HG03280 (cell line): ENCODE measurements around the gene SMU1.

Experiments
- ATAC-seq: cut with Tn5 transposase; IDR thresholded peaks from one replicate; pipeline ENCODE4 v1.9.1; 2021; ENCODE audit warnings: mild to moderate bottlenecking, moderate library complexity; ENCODE audit not compliant: unreplicated experiment

Gene SMU1

GRCh38 chr9:33076046-33077004, at the start of gene SMU1:
Gene SMU1, minus strand, starts transcription at chr9:33076674. Its CDS starts 66 bp downstream, at chr9:33076608.
- ATAC-seq = peak; percentile 99

DNA sequence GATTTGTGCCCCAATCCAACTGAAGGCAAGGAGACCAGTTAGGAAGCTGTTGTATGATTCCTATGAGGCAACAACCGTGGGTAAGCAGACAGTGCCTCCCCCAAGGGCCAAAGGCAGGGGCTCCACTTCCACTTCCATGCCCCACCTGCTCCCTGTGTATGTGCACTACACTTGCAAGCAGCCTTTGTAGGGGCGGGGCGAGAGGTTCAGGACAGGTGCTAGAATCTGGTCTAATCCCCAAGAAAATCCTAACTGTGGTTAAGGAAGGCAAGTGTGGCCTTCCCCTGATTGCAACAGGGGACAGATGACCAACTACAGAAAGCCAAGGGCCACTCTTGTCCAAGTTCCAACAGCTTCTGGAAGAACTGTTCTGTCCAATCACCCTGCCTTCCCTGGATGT, 49.0 kb upstream of the SMU1 start:
- no peak for ATAC-seq

DNA sequence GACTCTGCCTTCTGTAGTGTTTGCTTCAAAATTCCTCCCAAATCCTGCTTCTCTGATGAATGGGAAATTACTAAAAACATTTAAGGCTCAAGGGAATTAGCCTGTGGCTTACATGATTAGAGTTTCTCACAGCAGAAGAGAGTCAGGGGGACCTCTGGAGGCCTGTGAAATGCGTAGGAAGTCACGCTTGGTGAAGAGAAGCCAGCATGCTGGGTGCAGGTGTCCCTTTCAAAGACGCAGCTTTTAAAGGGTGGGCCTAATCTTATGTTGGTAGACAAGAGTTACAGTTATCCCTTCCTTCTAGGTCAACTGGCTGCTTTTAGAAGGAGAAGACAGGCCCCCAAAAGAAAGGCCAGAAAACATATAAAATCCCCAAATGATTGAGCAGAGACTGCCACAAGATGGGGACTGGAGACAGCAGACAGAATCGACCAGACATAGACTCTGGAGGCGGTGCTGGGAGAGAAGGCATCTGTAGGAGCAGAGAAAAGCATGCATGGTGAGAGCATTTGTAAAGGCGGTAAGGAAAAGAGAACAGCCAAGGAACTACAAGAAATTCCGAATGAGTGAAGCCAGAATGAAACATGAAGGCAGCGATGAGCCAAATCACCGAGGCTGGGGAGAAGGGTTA, 48.4 kb upstream of the SMU1 start:
- no peak for ATAC-seq

DNA sequence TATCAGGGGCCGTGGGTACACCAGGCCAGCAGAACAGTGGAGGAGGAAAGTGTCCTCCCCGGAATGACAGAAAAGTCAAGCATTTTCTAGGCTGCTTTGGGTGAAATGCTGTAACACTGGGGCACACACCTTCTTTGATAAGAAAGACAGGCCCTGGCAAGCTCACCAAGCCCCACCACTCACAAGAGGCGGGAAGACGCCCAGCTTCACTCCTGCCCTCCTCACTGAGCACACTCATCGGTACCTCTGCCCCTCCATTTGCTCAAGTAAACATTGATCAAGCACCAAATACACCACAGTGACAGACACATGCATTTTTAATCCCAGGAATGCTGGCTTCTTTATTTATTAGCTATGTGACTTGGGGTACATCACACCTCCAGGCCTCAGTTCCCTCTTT, 47.6 kb upstream of the SMU1 start:
- ATAC-seq = no peak

DNA sequence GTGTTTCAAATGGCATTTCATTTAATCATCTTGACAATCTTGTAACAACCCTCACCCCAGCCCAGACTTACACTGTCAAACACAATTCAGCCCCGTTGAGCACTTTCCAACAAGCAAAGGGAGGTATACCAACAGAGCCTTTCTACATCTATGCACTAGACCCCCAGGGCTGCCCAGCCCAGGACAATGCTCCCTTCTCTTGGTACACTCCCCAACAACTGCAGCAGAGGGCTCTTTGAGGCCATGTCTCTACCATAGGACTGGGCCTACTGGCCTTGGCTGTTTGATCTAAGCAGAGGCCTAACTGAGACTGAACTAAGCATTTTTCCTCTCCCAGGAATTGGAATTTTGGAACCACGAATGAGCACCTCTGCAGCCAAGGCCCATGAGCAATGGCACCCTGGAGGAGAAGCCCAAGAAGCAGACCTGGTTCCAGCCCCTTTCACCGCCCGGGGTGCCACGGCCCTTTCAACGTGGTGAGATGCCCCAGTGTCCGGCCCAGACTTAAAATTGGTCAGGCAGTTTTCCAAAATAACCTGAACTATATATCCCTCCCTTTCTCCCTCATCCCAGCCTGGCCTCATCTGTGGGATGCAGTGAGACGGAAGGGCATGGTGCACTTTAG, 47.0 kb upstream of the SMU1 start:
- no peak for ATAC-seq

DNA sequence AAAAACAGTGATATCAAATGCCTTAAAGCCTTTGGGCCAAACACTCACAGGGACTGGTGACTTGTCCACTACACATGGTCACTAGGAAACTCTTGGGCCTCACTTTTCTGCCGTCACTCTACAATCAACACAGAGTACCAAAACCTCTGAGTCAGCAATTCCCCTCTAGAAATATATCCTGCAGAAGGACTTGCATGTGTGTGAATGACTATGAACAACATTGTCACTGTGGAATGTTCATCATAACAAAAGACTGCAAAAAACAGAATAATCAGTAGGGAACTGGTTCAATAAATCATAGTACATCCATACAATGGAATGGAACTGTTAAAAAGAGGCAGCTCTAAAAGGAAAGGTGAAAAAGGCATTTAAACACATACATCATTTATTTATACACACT, 44.1 kb upstream of the SMU1 start:
- no peak for ATAC-seq

- ATAC-seq = no peak
Observed at GRCh38 chr9:33117796-33118195, 41.3 kb upstream of the SMU1 start.

DNA sequence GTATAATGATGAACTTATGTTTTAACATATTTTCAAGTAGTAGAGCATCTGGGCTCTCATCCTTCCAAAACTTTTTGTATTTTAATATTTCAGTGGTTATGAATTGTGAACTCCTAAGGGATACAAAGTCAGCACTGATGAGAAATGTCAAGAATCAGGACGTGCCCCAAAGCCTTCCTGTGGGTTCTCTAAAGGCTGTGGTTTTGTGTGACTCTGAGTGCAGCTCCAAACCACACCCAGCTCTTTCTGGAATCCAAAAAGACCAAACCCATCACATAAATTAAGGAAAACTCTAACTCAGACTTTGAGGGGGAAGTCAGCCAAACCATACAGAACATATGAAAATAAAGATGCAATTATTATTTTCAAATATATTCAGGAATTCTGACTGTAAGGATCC, 40.8 kb upstream of the SMU1 start:
- no peak for ATAC-seq

DNA sequence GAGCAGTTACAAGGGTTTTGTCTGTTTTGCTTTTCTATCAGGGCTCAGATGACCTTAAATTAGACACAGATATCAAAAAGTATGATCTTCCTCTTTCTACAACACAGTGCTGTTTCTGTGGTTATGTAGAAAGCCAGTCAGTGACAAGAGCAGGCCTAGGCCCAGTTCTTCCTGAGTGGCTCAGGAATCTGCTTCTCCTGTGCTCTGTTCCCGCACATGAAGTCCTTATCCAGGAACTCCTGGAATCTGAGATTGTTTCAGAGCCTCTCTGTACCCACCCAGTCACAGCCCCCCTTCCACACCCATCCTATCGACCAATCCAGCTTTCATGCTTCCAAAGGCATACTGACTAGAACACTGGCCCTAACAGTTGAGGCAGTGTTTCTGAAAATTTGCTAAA, 40.4 kb upstream of the SMU1 start:
- no peak for ATAC-seq

- no peak for ATAC-seq
Observed at GRCh38 chr9:33114746-33115145, 38.3 kb upstream of the SMU1 start.

DNA sequence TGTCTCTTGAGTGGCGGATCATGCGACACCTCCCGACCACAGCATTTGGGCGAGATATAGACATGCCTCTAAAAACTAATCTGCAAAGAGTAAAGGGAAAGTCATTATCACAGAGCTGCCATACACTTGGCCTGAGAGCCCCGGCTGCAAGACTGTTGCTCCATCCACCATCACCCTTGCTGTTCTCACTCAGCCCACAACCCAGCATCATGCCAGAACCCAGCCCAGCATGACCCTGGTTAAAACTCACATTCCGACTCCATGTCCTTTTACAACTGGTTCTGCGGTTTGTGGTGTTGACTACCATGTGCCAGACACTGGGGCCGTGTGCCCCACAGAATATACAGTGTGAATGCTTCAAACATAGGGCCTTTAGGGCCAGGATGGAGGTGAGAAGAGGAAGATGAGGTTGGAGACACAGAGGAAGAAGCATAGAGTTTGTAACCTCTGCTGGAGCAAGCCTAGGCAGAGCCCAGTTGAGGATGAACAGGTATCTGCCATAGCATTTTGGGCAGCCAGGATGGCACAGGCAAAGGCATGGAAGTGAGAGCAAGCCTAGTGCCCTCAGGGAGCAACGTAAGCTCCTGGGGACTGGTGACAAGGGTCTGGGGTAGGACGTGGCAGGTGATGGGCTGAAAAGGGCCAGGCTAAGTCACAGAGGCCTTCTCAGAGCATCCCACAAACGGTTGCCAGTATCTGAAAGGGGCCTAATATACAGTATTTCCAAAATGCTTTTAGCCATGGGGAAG, 37.5 kb upstream of the SMU1 start:
- no peak for ATAC-seq

- no peak for ATAC-seq
Observed at GRCh38 chr9:33112094-33112493, 35.6 kb upstream of the SMU1 start.

GRCh38 chr9:33111631-33112030, 35.2 kb upstream of the SMU1 start:
- no peak for ATAC-seq

- ATAC-seq = no peak
Observed at GRCh38 chr9:33110686-33111085, 34.2 kb upstream of the SMU1 start.

- ATAC-seq = no peak
Observed at GRCh38 chr9:33109850-33110595, 33.5 kb upstream of the SMU1 start.

DNA sequence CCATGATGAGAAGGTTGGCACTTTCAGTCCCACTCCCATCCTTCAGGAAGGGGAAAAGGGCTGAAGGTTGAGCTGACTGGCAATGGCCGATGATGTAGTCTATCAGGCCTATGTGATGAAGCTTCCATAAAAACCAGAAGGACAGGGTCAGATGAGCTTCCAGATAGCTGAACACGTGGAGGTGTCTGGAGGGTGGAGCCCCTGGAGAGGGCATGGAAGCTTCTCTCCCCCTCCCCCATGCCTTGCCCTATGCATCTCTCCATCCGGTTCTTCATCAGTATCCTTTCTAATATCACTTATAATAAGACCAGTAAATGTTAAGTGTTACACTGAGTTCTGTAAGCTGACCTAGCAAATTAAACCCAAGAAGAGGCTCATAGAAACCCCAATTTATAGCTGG, 32.6 kb upstream of the SMU1 start:
- no peak for ATAC-seq

- ATAC-seq = no peak
Observed at GRCh38 chr9:33108472-33108871, 32.0 kb upstream of the SMU1 start.

DNA sequence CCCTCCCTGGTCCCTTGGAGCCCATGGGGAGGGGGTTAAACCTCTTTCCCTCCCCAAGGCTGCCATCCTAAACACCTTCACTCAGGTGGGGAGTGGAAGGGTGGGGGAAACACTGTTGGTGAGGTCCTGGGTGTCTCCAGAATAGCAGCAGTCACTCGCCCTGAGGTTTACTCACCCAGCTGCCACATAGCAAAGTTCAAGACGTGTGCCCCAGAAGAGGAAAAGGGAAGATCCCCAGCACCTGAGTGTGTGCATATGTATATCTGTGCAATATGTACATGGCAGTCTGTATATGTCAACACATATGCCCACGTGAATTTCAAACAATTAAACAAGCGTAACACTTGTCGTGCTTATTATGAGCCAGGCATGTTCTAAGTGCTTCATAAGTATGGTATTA, 31.3 kb upstream of the SMU1 start:
- ATAC-seq = no peak

- ATAC-seq = no peak
Observed at GRCh38 chr9:33106827-33107621, 30.6 kb upstream of the SMU1 start.

- ATAC-seq = no peak
Observed at GRCh38 chr9:33106372-33106771, 29.9 kb upstream of the SMU1 start.
